IPS-18c (cell line): ENCODE measurements around the gene APOB.

Experiments used
- H3K4me3 ChIP-seq: 2 replicates; pipeline ENCODE4 v1.7.0; 2013; ENCODE audit warnings: low read depth, mild to moderate bottlenecking, low read length, moderate library complexity; ENCODE audit not compliant: insufficient read depth
- H3K9me3 ChIP-seq: one replicate; pipeline ENCODE4 v1.6.1; 2013; ENCODE audit warnings: mild to moderate bottlenecking, low read length, moderate library complexity; ENCODE audit not compliant: control insufficient read depth, insufficient read depth

The APOB gene

DNA sequence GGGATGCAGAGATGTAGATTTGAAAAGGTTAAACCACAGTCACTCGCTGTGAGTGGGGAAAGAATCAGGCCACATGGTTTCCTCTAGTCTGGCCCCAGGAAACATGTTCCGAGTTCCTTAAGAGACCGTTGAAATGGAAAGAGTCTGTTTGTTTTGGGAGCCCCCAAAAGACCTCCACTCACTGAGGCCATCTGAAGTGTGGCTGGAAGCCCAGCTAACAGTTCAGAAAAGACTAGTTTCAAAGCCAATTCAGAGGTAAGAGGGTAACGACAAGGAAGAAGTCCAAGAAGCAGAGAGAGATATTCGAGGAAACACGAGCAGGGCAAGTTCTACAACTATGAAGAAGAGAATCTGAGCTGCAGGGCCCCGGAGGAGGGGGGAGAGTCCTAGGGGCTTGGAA lies 61.0 kb downstream of the APOB start:
- H3K4me3 ChIP-seq = no peak overlapping the region
- peaks cover 2% of the 10 kb centered on the region for H3K9me3 ChIP-seq

DNA sequence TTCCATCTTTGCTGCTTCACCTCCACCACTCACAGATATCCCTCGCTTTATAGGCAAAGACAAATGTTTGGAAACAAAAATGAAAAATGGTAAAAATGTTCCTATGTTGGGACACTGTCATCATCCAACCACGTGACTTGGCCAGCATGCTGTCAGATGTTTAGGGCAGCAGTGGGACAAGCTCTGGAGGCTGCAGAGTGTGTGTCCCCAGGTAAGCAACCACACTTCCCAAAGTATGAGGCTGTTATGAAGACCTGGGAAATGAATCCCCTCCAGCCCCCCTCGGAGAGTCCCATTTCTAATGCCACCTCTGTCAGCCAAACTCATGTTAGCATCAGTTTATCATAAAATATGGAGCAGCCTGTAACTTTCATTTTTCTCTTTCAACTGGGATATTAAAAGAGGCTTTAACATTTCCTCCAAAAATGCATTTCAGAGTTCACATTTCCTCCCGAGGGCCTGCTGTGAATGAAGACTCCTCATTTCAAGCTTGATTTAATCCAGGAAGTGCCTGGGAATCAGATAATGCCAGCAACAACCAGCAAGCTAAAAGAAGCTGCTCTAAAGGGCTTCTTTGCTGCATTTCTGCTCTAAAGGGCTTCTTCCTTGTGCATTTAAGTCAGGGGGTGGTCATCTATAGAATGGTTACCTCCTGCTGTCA lies 66.2 kb downstream of the APOB start:
- H3K4me3 ChIP-seq = no peak overlapping the region
- H3K9me3 ChIP-seq = no peaks in the 10 kb centered on the region

DNA sequence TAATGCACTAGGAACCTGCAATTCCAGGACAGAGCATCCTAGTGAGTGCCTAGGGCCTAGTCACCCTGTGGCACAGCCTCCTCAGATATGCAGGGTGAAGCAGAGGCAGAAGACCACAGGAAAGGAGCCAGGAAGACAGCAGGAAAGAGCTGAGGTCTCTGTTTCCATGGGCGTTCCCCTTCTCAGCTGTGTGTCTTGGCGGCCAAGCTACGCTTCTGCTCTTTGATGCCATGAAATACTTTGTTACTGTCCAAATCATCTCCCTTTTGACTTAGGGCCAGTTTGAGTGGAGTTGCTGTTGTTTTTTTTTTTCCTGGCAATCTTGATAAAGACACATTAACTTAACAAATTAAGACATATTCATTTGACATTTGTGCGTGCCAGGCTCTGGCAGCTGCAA lies 67.3 kb downstream of the APOB start:
- no peaks in the 10 kb centered on the region for H3K9me3 ChIP-seq
- no peak overlapping the region for H3K4me3 ChIP-seq

DNA sequence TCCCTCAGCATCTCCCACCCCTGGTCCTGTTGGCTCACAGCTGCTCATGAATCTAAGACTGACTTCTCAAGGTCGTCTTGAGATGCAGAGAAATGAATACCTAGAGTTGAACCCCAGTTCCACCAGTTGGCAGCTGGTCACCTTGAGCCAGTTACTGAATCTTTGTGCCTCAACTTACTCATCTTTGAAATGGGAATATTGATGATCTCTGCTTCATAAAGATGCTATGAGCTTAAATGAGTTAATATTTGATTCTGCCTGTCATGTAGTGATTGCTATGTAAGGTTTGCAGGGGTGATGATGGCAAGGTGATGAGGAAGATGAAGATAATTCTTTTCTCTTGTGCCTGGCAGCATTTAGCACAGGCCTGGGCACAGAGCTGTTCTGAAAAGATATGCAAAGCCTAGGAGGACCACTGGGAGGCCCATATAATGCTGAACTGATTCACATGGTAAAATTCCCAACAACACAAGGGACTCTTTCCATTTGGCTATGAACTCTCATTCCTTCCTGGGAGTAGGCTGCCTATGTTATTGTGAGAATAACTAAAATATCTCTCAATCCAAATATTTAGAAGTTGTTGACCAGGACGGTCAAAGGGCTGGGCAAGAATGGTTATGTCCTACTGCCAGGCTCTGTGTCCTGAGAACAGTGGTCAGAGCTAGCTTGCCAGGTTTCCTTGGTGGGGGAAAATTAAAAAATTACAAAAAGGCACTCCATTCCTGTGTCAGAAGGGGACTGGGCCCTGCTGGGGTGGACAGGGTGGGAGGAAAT lies 70.9 kb downstream of the APOB start:
- H3K4me3 ChIP-seq = no peak overlapping the region

DNA sequence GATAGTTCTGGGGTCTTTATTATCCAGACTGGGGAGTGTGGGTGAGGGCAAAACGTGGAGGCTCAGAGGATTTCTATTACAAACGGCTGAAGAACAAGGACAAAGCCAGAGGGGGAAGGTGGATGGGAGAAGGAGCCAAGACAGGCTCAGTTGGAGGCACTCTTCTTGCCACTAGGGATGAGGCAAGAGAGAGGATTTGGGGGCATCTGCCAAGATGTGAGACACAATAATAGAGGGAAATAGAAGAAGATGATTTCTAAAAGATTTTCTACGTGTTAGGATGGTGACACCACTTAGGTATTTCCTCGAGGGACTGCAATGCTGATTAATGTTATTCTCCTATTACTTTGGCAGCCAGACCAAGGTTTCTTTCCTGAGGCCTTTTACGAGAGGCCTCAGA lies 71.8 kb downstream of the APOB start:
- no peaks in the 10 kb centered on the region for H3K9me3 ChIP-seq
- no peak overlapping the region for H3K4me3 ChIP-seq

More for the DNA sequence above, 70.9 kb downstream of the APOB start:
- H3K9me3 ChIP-seq = no peaks in the 10 kb centered on the region

DNA sequence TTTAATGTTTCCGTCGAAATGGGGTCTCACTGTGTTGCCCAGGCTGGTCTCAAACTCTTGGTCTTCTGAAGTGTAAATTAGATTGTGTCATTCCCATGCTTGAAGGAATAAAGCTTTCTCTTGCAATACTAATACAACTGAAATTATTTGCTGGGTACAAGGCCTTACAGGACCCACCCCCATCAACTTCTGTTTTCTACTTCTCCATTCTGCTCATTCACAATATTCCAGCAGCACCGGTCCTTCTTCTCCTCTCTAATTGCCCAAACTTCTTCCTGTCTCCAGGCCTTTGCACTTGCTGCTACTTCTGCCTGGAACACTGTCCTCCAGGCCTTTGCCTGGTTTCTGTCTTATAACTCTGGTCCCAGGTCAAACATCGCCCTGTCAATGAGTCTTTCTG lies 73.8 kb downstream of the APOB start:
- Histone ChIP-seq H3K4me3 (no peak overlapping the region), H3K9me3 (no peaks in the 10 kb centered on the region)

DNA sequence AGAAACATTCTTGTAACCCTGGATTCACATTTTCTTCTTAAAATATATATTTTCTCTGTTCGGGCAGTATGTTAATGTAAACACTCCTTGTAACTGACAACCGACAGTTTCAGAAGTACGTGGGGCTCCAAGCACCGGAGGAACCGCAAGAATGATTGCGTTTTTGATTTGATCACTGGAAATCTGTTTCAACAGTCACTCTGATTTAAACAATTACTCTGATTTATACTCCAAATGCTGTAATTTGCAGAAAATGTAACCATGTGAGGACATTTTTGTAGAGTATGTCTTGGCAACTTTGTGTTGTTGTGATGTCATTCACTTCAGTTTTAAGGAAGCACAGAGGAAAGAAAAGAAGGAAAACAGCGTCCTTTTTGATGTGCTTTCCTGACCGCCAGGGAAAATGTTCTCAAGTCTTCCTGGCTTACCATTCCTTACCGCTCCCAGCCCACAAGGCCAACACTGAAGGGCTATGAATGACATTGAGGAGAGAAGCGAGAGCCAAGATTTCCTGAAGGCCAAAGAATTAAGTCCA lies 77.7 kb downstream of the APOB start:
- Histone ChIP-seq H3K4me3 (no peak overlapping the region), H3K9me3 (no peaks in the 10 kb centered on the region)

DNA sequence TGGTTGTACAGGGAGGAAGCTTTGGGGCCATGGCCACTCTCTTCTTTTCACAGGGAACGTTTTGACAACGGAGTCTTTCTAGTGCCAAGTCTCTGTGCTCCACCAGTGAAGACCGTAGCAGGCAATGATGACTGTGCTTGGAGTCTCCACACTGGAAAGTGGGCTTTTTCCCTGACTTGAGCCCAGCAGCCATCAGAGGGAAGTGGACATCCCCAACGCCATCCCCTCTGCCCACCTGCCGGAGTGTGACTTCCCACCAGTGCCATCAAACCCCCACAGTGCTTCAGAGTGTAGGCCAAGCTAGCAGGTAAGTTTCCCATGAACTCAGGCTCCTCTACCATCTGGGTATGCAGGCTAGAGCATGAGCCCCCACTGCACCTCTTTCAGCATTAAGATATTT lies 78.7 kb downstream of the APOB start:
- H3K9me3 ChIP-seq = no peaks in the 10 kb centered on the region
- no peak overlapping the region for H3K4me3 ChIP-seq

DNA sequence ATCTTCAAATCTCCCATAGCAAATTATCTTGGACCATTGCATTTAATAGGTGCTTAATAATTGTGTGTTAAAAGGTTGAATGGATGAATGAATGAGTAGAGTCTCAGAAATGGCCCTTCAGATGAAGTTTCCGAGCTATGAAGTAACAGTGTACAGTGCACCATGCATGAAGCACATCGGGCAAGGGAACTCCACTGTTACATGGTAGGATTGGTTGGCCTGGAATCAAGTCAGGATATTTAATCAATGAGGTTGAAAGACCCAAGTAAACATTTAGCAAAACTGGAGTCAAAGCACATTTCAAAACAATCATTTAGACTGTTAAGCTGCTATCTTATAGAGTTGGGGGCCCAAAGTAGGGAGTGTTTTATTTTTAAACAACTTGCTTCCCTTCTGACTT lies 80.0 kb downstream of the APOB start:
- Histone ChIP-seq H3K4me3 (no peak overlapping the region), H3K9me3 (no peaks in the 10 kb centered on the region)

DNA sequence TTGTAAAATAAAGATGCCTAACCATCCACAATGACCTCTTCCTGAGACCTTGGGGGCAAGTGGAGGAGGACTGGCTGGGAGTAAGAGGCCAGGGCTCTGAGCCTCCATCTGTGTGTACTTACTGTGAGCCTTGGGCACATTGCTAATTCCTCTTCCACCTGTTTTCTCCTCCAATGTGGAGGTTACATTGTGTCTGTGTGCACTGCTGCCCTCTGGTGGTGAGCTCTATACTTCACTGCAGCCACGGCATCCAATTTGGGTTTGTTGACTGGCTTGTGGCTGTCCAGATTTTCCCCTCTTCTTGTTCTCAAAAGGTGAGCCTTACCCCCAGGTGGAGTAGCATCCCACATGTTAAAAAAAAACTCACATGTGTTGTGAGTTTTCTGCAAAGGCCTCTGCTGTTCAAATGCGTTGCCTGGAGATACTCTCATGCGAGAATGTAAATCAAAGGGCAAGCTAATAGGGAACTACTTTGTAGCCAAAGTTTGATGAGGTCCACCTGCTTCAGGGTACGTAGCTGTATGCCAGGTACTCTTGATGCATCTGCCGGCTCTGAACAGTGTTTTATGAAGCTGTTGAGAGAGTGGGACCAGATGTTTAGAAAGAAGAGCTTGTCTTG lies 80.8 kb downstream of the APOB start:
- H3K9me3 ChIP-seq = no peaks in the 10 kb centered on the region
- no peak overlapping the region for H3K4me3 ChIP-seq

DNA sequence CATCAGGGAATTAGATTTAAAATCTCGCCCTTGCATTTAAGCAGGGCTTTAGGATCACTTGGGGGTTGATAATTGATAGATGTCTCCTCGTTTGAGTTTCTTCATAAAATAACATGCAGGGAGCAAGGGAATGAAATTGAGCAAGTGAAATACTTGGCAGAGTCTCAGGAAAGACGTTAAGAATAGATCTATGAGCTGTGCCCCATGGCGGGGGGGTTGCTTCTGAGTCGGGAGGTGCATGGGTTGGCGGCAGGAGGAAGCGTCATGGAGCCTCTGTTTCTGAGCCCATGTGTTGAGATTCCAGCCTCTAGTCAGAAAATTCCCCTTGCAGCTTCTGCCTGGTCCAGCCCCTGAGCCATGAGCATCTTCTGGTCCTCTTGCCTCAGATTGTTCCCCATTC lies 82.0 kb downstream of the APOB start:
- Histone ChIP-seq H3K9me3 (no peaks in the 10 kb centered on the region), H3K4me3 (no peak overlapping the region)

DNA sequence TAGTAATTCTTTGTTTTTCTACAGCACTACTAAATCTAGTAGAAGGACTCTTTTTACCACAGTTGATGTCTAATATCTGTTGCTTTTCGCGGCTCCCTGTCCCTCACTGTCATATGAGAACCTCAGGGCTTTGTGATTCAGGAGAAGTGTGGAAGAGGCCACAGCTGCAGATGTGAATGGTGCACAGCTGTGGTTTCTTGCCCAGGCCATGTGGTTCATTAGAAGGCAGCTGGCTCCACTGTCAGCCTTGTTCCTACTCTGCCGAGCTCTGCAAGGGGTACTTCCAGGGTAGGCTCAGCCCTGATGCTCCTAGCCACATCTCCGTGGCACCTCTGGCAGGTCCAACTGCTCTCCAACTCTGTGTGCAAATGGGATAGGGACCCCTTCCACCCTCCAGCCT lies 83.9 kb downstream of the APOB start:
- H3K4me3 ChIP-seq = no peak overlapping the region
- no peaks in the 10 kb centered on the region for H3K9me3 ChIP-seq

DNA sequence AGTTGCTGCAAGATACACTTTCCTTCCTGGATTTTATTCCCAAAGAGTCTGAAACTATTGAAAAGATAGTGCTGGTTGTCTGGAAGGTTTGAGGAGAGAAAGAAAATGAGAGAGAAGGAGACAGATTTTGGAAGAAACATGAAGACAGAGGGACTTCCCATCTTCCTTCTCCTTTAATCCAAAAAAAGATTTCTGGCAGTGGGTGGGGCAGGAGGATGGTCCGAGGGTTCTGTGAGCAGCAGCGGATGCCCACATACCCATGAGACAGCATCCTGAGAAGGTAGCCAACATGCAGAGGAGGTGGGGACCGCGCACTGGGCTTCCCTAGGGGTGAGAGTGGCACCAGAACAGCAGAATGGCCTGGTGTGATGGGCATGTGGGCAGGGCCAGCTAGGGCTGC lies 84.6 kb downstream of the APOB start:
- Histone ChIP-seq H3K9me3 (no peaks in the 10 kb centered on the region), H3K4me3 (no peak overlapping the region)

DNA sequence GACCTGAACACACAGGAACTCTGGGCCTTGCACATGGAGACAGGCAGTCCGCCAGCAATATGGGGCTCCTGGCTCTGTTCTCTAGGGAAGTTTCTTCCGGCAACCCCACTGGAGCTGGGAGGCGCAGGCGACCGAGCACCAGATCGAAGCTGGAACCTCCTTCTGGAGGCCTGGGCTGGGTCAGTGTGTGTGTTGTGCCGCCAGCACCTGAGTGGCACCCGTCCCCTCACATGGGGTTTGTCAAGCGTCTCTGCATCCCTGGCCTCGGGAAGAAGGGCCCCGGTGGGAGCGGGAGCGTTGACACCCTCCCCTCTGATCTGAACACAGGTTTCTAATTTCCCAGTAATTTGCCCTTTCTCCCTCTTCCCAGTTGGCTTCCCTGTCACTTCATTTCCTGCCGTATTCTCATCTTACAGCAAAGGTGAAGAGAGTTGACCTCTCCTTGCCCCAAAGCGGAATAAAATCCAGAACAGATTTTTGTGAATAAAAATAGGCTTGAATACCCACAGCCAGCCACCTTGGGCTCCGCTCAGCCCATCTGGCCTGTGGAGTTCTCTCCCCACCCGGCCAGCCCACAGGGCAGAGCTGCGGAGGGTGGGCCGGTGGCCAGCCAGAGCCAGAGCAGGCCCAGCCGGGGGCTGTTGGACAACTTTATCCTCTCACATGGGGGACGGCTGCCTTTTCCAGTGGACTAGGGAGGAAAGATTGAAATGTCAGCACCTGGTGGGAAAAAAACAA lies 85.9 kb downstream of the APOB start:
- Histone ChIP-seq H3K4me3 (no peak overlapping the region), H3K9me3 (no peaks in the 10 kb centered on the region)

DNA sequence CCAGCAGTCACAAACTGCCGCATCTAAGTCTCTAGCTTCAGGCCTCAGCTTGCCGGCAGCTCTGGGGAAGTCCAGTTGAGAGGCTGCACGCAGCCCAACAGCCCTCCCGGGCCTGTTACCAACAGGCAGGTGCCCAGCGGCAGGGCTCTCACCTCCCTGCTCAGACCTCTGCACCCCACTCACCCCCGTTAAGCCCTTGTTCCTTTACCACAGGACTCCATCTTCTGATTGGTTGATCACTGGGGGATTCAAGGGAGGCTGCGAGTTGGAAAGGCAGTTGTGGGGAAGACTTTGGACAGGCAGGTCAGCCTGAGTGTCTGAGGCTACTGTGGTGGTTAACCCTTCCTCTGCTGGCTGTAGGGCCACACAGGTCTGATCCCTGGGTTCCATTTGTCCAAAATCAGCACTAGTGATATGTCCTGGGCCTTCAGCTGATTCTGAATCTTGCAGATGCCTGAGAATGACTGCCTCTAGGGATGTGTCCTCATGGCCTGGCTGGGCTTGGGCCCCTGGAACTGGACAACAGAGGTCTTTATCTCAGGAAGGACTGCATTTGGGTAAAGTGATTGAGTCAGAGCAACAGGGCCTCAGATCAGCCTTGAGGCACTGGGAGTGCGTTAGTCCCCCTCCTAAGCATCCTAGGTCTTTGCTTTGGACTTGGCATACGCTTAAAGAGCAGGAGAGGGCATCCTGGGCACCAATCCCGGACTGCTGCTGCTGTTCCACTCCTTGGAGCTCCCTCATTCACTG lies 88.4 kb downstream of the APOB start:
- H3K9me3 ChIP-seq = peaks cover 2% of the 10 kb centered on the region
- no peak overlapping the region for H3K4me3 ChIP-seq

DNA sequence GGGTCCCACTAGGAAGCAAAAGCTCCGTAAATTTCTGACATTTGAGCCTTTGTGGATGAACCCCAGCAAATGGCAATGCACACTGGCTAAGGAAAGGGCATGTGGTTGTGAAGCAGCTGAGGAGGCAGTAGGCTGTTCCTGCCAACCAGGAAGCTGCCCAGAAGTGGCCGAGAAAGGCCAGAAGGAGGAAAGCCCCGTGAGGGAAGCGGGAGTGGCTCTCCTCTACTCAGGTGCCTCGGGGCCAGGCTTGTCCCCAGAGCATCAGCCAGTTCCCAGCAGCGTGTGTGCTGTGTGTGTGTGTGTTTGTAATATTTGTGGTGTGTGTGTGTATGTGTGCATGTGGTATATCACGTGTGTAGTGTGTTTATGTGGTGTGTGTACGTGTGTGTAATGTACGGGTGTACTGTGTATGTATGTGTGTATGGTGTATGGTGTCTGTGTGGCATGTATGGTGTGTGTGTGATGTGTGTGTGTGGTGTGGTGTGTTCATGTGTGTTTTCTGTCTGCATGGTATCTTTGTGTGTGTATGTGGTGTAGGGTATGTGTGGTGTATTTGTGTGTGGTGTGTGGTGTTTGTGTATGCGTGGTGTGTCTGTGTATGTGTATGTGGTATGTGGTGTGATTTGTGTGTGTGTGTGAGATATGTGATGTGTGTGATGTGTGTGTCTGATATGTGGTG lies 90.6 kb downstream of the APOB start:
- peaks cover 2% of the 10 kb centered on the region for H3K9me3 ChIP-seq
- no peak overlapping the region for H3K4me3 ChIP-seq
